Activated CD8-positive, alpha-beta memory T cell treated with anti-CD3 and anti-CD28 coated beads, Interleukin-2, amount 50 U/mL, for 24 hours (primary cell): Measurements from ENCODE around the gene CNTN4.

Source experiments
- DNase-seq: peaks from one replicate; pipeline ENCODE4 v3.0.0-alpha.2; 2020; ENCODE audit errors: extremely low read depth

Gene CNTN4

DNA sequence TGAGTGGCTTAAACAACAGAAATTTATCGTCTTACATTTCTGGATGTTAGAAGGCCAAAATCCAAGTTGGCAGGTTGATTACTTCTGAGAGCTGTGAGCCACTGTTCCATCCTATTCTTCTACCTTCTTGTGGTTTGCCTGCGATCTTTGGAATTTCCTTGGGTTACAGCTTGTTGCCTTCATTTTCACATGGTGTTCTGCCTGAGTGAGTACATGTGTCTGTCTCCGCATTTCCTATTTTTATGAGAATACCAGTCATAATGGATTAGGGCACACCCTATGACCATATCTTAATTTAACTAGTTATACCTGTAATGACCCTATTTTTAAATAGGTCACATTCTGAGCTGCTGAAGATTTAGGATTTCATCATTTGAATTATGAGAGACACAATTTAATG, 294.3 kb downstream of the CNTN4 start:
- DNase-seq = no peak

DNA sequence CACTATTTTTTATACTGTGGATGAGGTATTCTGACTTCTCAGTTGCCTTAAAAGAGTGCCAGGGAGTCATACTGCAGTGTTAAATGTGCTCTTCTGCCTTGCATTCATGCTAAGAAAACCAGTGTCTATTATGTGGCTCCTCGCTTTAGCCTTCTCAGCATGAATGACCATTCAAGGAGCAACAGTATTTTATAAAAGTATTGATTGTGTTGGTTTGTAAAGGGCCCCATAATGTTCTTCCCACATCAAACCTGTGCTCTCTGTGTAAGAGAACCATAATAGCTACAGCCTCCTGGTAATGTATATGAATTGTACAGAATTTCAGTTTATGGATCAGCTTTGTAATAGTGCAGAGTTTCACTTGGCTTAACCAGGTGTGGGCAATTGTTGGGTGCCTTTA, 316.4 kb downstream of the CNTN4 start:
- DNase-seq = no peak

DNA sequence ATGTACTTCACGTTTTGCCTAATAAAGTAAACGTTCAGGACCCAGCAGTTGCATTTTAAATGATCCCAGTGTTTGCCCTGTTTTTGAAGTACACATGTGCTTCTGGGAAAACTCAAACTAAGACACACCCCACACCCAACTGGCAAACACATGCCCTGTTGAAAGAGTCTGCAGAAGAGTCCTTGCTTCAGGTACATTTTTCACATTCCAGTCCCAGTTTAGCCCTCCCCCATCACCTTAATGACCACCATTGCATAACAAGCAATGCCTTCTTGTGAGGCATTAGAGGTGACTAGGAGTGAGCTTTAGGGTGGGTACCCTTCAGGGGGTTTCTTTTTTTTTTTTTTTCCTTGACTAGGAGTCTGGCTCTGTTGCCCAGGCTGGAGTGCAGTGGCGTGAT, 322.3 kb downstream of the CNTN4 start:
- DNase-seq = no peak

DNA sequence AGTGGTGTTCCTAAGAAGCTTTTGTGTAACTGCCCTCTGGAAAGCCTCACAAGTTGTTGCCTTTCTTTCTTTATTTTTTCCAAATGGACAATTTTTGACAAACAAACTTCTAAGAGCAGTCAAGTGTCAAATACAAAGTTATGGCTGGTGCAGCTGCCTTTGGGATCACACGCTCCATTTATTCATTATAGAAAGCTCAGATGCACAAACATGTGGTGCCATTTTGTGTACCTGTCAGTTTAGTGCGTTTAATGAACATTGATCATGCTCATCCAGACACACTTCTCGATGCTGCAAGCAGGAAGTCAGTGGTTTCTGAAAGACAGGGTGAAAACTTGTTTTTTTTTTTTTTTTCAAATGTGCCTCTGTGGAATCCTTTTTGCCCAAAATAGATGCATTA, 324.5 kb downstream of the CNTN4 start:
- DNase-seq = no peak

DNA sequence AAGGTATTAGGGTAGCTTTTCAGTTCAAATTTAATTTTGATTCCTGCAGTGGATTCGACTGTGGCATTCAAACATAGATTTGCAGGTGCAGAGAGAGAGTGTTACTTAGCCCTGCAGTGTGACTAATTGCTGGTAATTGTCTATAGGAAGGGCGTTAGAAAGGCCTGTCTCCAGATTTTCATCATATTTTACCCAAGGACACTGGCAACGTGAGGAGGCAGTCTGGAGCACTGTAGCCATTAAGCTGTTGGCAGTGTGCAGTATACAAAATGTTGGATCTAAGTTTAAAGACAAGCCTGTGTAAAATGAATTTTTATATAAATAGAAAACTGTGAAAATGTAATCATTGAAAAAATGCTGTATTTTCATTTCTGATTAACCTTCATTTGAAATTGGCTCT, 342.9 kb downstream of the CNTN4 start:
- DNase-seq = no peak

DNA sequence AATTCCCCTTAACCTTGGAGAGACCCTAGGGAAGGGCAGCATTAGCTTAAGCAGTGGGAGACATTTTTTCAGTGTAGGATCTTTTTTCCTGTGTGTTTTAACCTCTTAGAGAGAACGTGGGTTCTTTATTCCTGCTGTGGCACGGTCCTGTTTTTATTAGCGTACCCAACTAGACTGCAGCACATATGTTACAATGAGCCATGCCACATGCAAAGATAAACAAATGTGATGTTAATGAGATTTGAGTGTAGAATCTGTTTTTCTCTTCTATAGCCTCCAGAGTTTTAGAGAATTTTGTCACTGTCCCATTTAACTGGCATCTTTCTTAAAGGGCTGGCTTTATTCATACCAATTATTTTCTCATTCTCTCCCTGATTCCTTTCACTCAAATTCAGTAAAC, 347.5 kb downstream of the CNTN4 start:
- no peak for DNase-seq

DNA sequence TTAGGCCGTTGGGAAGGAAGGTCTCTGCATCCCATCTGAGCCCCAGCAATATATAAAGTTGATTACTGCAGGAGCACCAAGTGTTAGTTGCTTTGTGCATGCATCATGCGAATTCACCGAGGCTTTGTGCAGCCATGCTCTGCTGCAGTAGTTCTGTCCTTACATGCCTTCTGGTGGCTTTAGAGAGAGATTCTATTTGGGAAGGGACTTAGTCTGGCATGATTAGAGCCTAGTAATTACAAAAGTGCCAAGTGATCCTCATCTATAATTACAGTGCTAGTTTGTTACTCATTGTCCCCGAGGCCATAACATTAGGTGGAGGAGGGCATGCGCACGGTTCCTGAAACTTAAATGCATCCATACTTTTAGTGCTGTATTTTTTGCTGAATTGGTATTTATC, 353.6 kb downstream of the CNTN4 start:
- DNase-seq = no peak

DNA sequence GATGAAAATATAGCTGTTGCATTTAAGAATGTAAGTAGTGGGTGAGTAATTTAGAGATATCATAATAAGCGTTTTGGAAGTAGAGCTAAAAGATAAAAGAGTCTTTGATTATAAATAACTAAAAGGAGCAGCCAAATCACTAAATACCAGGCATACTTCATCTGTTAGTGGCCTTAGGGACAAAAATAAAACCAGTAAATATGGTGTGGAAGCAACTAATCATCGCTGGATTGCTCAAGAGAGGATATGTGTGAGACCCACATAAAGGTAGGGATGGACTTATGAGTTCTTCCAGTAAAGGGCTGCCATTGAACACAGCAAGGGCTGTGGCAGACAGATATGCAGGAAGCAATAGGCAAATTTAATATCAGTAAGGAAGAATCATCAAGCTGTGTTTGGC, 356.2 kb downstream of the CNTN4 start:
- DNase-seq = no peak

DNA sequence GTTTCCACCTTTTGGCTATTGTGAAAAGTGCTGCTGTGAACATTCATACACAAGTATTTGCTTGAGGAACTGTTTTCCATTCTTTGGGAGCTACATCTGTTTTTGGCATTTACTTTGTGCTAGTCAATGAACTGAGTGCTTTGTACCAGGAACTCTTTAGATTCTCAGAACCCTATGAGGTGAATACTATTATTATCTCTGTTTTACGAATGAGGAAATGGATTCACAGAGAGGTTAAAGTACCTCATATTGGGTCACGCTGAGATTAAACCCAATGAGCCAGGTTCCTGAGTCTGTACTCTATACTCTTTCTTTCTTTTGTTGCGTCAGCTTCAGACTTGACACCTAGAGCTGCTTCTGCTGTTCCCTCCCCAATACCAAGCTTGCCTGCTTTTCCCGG, 358.1 kb downstream of the CNTN4 start:
- DNase-seq = no peak

DNA sequence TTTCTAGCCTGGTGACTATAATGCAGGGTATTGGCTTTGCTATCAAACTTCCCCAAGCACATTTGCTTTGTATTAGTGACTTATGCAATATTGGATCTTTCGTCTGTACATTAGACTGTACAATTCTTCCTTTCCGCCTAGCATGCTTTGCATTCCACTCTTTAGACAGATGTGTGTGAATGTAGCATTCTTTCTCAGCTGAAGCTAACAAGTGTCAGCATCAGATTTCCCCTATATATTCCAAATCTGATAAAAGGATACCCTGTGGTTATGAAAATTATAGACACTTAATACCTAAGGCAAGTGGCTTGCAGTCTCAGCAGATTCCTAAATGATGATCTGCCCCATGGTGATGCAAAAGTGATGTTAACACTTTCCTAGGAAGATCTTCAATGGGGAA, 360.1 kb downstream of the CNTN4 start:
- DNase-seq = no peak

DNA sequence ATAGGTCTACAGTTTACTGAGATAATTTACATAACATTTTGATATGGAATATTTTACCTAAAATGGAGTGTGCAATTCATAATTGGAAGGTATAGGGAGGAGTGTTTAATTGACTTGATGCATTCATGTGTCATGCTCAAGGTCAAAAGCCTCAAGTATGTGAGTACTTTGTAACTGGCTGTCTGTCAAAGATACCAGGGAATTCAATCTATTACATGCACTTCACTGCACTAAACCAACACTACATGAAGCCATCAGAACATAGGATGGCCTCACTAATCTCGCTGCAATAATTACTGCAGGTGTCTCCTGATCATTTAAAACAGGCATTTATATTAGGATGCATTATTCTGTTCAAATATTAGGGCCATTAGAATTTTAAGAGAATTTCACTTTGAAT, 367.2 kb downstream of the CNTN4 start:
- no peak for DNase-seq

DNA sequence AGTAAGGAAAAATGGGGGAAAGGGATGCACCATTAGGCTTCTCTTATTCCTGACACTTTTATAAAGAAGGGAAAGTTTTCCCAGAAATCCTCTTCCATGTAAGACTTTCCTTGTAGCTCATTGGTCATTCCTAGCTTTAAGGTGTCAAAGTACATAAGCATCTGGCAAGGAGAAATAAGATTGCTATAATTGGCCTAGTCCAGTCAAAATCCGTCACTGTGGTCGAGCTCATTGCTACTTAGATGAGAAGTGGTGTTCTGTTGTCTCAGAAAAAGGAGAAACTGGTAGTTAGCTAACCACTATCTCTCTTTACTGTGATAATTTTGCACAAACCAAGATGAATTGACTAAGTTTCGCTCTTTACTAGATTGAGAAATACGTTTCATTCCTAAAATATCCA, 370.1 kb downstream of the CNTN4 start:
- DNase-seq = no peak

DNA sequence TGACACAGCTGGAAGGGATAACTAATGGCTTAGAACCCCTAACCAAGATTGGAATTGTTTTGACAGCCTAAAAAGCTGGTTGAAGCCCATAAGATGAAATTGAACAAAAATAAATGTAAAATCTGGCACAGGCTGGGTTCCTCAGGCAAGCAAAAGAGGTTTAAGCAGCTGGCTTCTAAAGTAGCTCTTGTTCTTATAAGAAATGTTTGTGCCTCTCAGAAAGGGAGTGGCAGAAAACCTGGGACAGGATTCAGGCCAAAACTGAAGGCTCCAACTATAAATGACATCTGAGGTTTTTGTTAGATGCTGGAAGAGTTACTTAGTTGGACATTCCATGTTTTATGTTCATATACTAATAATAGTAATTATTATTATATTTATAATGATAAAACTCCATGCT, 378.3 kb downstream of the CNTN4 start:
- no peak for DNase-seq

DNA sequence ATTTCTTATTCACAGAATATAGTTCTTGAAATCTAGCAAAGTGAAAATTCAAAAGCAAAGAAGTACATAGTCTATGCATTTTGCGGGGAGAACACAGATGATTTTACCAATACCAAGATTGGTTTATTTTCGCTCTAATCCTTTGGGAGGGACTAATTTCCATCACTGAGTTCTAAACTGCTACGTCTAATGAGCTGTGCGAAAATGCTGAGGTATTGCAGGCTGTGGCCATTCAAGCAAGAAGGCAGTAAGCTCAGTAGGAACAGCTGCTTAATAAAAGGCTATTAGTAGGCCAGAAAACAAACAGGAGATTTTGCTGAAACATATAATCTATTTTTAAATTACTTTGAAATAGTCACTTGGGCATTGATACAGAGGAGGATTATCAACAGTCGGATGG, 379.0 kb downstream of the CNTN4 start:
- DNase-seq = no peak

DNA sequence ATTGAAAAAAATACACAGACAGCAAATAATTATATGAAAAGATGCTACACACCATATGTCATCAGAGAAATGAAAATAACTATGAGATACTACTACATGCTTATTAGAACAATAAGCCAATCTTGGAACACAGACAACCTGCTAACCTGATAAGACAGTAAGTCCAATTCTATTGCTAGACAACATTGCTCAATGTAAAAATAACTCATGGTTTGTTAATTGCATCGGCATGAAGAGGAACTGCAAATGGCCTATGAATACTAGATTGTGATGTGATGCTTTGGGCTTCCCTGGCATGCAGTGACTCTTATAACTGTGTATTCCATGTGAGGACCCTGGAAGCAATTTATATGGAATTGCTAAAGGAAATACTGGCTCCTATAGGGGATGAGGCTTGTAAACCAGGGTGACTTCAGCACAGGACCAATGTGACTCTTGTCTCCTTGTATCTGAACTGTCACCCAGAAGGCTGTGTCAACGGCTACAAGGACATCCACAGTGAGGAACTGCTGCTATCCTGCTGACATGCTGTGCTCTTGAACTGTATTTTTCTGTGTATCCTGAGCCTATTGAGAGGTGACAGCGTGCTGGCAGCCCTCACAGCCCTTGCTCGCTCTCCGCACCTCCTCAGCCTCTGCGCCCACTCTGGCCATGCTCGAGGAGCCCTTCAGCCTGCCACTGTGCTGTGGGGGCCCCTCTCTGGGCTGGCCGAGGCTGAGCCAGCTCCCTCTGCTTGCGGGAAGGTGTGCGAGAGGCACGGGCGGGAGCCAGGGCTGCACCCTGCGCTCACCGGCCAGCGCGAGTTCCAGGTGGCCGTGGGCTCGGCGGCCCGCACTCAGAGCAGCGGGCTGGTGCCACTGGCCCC, 385.7 kb downstream of the CNTN4 start:
- DNase-seq = no peak

DNA sequence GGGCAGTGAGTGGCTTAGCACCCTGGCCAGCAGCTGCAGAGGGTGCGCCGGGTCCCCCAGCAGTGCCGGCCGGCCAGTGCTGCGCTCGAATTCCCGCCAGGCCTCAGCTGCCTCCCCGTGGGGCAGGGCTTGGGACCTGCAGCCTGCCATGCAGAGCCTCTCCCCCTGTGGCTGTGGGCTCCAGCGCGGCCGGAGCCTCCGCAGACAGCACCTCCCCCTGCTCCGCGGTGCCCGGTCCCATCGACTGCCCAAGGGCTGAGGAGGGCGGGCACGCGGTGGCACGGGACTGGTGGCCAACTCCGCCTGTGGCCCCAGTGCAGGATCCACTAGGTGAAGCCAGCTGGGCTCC, 386.3 kb downstream of the CNTN4 start:
- DNase-seq = no peak

DNA sequence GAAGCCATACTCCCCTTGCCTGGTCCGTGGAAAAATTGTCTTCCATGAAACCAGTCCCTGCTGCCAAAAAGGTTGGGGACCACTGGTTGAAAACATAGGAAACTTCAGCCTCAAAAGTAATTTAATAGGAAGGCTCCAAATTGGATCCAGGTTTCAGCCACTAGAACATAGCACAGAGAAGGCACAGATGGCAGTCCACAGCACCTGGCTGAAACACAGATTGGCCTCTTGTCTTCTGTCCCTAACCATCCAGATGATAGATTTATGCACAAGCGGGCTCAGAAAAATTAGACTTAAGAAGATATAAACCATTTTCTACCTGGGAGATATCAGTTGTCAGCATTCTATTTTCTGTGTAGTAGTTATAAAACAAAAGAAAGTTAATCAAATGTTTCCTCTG, 397.1 kb downstream of the CNTN4 start:
- no peak for DNase-seq

DNA sequence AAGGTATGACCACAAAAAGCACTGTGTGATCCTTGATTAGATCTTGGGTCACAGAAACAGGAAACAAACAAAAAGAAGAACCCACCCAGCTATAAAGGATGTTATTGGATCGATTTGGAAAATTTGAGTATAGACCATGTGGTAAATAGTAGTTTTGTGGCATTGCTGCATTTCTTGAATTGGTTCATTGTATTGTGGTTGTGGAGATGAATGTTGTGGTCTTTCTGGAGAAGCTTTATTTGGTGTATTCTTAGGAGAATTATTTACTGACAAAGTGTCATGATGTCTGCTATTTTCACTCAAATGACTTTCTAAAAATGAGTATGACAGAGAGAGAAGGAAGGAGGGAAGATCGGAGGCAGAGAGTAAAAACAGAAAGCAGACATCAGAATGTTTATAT, 406.2 kb downstream of the CNTN4 start:
- DNase-seq = no peak

DNA sequence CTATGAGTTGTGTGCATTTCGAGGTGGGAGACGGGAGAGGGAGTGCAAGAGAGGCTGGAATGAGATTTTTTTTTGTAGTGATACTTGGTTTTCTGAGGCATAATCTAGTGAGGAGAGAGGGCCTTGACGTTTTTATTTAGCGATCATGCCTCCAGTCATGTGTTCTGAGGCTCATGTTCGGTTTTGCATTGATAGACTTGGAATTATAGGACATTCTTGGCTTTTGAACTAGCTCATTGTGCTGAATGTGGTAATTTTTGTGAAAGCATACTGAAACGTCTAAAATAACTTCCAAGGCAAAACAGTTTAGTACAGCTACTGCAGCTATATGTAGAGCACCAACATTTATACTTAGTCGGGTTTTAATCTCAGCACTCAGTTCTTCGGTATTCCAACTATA, 408.1 kb downstream of the CNTN4 start:
- no peak for DNase-seq

DNA sequence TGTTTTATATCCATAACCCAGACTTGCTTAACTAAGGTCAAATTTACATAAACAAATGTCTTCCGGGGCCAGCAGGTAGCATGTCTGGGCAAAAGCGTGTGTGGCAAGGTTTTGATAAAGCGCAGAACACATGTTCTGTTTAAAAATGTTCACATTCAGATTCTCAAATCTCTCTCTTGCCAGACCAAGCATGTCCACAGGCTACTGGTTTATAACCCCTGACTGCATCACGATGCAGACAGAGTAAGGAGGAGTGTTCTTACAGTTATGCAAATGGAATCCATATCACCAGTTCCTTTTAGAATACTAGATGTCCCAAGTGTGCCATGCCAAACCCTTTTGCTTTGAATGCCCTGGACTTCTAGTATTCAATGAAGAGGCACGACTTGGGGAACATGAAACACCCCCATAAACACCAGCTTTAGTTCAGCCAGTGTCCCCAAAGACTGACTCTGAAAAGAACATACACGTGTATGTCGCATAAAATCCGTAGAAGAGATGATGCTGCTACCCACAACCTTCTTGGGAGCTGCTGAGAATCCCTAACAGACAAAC, 412.0 kb downstream of the CNTN4 start:
- DNase-seq = no peak

DNA sequence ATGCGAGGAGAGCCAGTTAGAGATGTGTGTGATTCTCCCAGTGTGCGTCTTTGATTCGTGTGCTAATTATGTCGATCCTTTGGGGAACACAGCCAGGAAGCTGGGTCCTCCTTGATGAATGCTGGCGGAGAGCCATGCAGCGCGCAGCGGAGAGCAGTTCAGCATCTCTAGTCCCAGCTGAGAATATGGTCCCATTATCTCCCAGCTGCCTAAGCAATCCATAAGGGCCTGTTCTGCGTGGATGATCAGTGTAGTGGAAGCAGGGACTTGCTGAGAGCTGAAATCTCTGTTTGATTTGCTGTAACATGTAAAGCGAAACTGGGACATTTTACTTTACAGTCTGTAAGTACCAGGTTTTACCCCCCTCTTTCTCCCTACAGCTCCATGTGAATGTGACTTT, 412.7 kb downstream of the CNTN4 start:
- no peak for DNase-seq

DNA sequence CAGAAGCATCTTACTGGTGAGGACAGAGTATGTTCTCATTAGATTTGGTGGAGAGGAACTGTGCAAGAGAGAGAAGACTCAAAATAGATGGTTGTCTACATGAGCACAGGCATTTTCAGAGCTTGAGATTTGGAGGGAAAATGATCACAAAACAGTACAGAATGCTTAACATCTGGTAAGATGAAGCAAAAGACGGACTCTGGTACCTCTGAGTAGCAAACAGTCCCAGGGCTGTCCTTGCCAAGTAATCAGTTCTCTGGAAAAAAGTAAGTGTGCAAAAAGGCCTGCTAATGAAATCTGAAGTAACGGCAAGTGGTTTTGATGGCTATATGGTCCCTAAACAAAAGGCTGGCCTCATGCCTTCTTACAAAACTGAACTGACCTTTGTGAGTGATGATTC, 414.2 kb downstream of the CNTN4 start:
- DNase-seq = no peak

DNA sequence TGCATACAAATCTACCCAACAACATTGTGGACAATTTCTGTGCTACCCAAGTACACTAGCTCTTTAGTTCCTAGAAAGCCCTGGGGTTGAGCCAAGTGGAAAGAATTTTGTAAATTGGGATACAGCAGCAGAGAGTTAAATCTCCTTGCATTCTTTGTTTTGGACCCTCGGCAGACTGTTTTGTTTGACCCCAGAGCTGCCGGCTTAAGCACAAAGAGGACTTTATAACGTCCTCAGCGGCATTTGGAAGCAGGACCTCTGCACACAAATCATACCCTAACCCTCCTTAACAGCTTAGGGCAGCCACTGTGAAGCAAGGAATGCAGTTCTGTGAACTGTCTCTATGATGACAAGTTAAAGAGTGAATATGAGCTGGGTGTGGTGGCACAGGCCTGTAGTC, 415.3 kb downstream of the CNTN4 start:
- DNase-seq = no peak
